Measurements from ENCODE around the gene C13orf46. TPM values are rescaled to one million over a fixed set of nuclear protein-coding genes. Genes with fewer than 3 reads are reported as not detected.

Gene C13orf46
- total and polyA plus RNA-seq, 4 donors, result 0.10 to 0.17 TPM; not detected in 2

DNA sequence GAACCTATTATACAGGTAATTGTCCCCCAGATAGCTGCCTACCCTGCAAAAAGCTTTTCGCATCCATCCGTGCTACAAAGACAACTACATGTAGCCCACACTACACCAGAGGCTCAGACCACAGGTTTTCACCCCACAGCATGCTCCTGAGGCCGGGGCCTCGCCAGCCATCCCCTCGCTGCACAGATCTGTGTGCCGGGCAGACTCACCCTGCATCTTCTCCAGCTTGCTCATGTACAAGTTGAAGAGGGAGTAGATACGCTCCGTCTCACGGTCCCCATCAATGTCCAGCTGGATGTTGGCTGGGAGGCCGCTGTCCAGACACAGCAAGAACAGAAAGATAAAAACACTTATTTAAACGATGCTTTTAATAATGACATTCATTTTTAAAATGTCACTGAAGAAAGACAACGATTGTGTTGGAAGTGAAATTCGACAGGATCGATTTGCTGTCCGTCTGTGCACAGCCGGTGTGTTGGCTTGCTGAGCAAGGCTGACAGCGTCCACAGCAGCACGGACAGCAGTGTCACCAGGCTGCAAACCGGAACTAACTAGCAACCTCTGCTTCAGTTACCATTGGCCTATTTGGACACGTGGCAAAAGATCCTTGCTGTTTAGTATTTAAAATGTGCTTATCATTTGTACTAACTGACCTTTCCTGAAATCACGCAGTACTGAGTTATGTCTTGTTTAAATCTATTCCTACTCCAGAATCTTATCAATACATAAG, 18.6 kb upstream of the C13orf46 start:
- no peak overlapping the region for H3K27ac ChIP-seq (ENCODE audit: low read depth in 1 of 2, low read length in 2 of 2)
- no peaks in the 10 kb centered on the region for H3K27me3 ChIP-seq (ENCODE audit: control insufficient read depth in 4 of 4, insufficient read depth in 4 of 4, low read length in 3 of 4)
- no peak for TF ChIP-seq EGR1 (IDR thresholded peaks at IDR 0.05; ENCODE audit: low read depth in 2 of 2)
- no peak for TF ChIP-seq HNF4G (IDR thresholded peaks at IDR 0.05)
- TF ChIP-seq RXRA (IDR thresholded peaks at IDR 0.05), result no peak
- TF ChIP-seq YY1 (IDR thresholded peaks at IDR 0.05), result no peak
- no peak for TF ChIP-seq SP1 (IDR thresholded peaks at IDR 0.05)
- TF ChIP-seq FOXA1 (IDR thresholded peaks at IDR 0.05), result no peak
- TF ChIP-seq NR2F2 (IDR thresholded peaks at IDR 0.05), result no peak
- no peak for TF ChIP-seq TAF1 (conservative IDR thresholded peaks at IDR 0.05)
- TF ChIP-seq FOXA2 (IDR thresholded peaks at IDR 0.05), result no peak
- TF ChIP-seq, protein P1, sequence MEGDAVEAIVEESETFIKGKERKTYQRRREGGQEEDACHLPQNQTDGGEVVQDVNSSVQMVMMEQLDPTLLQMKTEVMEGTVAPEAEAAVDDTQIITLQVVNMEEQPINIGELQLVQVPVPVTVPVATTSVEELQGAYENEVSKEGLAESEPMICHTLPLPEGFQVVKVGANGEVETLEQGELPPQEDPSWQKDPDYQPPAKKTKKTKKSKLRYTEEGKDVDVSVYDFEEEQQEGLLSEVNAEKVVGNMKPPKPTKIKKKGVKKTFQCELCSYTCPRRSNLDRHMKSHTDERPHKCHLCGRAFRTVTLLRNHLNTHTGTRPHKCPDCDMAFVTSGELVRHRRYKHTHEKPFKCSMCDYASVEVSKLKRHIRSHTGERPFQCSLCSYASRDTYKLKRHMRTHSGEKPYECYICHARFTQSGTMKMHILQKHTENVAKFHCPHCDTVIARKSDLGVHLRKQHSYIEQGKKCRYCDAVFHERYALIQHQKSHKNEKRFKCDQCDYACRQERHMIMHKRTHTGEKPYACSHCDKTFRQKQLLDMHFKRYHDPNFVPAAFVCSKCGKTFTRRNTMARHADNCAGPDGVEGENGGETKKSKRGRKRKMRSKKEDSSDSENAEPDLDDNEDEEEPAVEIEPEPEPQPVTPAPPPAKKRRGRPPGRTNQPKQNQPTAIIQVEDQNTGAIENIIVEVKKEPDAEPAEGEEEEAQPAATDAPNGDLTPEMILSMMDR (IDR thresholded peaks at IDR 0.05; ENCODE audit: low read depth, low read length, missing input control), result no peak
- TF ChIP-seq, protein P2, sequence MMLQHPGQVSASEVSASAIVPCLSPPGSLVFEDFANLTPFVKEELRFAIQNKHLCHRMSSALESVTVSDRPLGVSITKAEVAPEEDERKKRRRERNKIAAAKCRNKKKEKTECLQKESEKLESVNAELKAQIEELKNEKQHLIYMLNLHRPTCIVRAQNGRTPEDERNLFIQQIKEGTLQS (IDR thresholded peaks at IDR 0.05), result no peak
- H3K4me3 ChIP-seq (ENCODE audit: low read depth in 1 of 3, low read length in 3 of 3), result no peak overlapping the region
- peaks cover 0 to 3% (median 1%) of the 10 kb centered on the region in 4 donors for H3K36me3 ChIP-seq (ENCODE audit: control insufficient read depth in 4 of 4, insufficient read depth in 3 of 4, low read depth in 1 of 4, low read length in 3 of 4)
- DNase-seq (ENCODE audit: low spot score), result no peak
- H3K9me3 ChIP-seq (ENCODE audit: control insufficient read depth in 4 of 4, low read length in 3 of 4), result no peaks in the 10 kb centered on the region
- no peaks in the 10 kb centered on the region for H3K4me1 ChIP-seq (ENCODE audit: control insufficient read depth in 4 of 4, insufficient read depth in 4 of 4, low read length in 3 of 4)
- 94% methylated on average over 21 of the region's 21 CpGs for WGBS
- no peak overlapping the region for H3K9ac ChIP-seq (ENCODE audit: low read depth in 1 of 2, low read length in 2 of 2)

DNA sequence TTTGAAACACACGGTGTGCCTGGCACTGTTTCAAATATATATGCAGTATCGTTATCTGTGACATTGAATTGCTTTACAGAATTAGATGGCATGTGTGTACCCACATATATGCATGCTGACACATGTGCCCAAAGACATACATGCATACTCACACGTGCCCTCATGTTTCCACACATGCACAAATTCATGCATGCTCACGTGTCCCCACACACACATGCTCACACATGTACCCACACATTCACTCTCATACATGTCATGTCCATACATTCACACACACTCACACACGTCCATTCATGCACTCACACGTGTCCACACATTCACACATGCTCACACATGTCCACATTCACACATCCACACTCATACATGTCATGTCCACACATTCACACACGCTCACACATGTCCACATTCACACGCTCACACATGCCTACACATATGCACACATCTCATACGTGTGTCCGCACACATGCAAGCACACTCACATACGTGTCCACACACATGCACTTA, 17.9 kb upstream of the C13orf46 start:
- Histone ChIP-seq H3K4me3 (ENCODE audit: low read depth in 1 of 3, low read length in 3 of 3) (no peak overlapping the region), H3K9ac (ENCODE audit: low read depth in 1 of 2, low read length in 2 of 2) (no peak overlapping the region), H3K27ac (ENCODE audit: low read depth in 1 of 2, low read length in 2 of 2) (no peak overlapping the region), H3K4me1 (ENCODE audit: control insufficient read depth in 4 of 4, insufficient read depth in 4 of 4, low read length in 3 of 4) (no peaks in the 10 kb centered on the region), H3K9me3 (ENCODE audit: control insufficient read depth in 4 of 4, low read length in 3 of 4) (no peaks in the 10 kb centered on the region), H3K27me3 (ENCODE audit: control insufficient read depth in 4 of 4, insufficient read depth in 4 of 4, low read length in 3 of 4) (no peaks in the 10 kb centered on the region), H3K36me3 (ENCODE audit: control insufficient read depth in 4 of 4, insufficient read depth in 3 of 4, low read depth in 1 of 4, low read length in 3 of 4) (peaks cover 0 to 3% (median 1%) of the 10 kb centered on the region in 4 donors)
- 94% methylated on average over 11 of the region's 11 CpGs for WGBS
- TF ChIP-seq FOXA1 (IDR thresholded peaks at IDR 0.05) (no peak), EGR1 (IDR thresholded peaks at IDR 0.05; ENCODE audit: low read depth in 2 of 2) (no peak)
- no peak for DNase-seq (ENCODE audit: low spot score)

DNA sequence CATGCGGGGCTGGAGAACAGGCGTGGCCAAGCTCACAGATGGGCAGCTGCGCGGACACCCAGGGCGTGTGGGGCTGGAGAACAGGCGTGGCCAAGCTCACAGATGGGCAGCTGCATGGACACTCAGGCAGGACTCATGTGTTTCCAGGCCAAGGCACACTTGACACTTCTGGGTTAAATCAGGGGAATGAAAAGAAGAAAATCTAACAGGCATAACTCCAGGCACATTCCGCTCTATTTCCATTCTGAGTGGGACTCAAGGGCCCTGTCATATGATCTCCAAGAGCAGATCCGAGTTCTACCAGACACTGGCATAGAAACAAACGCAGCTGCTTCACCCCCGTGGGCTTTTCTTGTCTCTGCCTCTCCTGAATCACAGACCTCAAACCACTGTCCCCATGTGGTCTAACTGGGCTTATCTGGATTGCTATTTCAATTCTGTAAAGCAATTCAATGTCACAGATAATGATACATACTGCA, 17.4 kb upstream of the C13orf46 start:
- no peak for DNase-seq (ENCODE audit: low spot score)
- no peak overlapping the region for H3K9ac ChIP-seq (ENCODE audit: low read depth in 1 of 2, low read length in 2 of 2)
- no peak overlapping the region for H3K4me3 ChIP-seq (ENCODE audit: low read depth in 1 of 3, low read length in 3 of 3)
- H3K27me3 ChIP-seq (ENCODE audit: control insufficient read depth in 4 of 4, insufficient read depth in 4 of 4, low read length in 3 of 4), result no peaks in the 10 kb centered on the region
- H3K27ac ChIP-seq (ENCODE audit: low read depth in 1 of 2, low read length in 2 of 2), result no peak overlapping the region
- H3K4me1 ChIP-seq (ENCODE audit: control insufficient read depth in 4 of 4, insufficient read depth in 4 of 4, low read length in 3 of 4), result no peaks in the 10 kb centered on the region
- TF ChIP-seq FOXA2 (IDR thresholded peaks at IDR 0.05), result no peak
- TF ChIP-seq HNF4G (IDR thresholded peaks at IDR 0.05), result no peak
- TF ChIP-seq NR2F2 (IDR thresholded peaks at IDR 0.05), result no peak
- TF ChIP-seq, protein P3, sequence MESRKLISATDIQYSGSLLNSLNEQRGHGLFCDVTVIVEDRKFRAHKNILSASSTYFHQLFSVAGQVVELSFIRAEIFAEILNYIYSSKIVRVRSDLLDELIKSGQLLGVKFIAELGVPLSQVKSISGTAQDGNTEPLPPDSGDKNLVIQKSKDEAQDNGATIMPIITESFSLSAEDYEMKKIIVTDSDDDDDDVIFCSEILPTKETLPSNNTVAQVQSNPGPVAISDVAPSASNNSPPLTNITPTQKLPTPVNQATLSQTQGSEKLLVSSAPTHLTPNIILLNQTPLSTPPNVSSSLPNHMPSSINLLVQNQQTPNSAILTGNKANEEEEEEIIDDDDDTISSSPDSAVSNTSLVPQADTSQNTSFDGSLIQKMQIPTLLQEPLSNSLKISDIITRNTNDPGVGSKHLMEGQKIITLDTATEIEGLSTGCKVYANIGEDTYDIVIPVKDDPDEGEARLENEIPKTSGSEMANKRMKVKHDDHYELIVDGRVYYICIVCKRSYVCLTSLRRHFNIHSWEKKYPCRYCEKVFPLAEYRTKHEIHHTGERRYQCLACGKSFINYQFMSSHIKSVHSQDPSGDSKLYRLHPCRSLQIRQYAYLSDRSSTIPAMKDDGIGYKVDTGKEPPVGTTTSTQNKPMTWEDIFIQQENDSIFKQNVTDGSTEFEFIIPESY (IDR thresholded peaks at IDR 0.05), result no peak
- 86% methylated on average over 10 of the region's 10 CpGs for WGBS
- H3K36me3 ChIP-seq (ENCODE audit: control insufficient read depth in 4 of 4, insufficient read depth in 3 of 4, low read depth in 1 of 4, low read length in 3 of 4), result peaks cover 0 to 3% (median 1%) of the 10 kb centered on the region in 4 donors
- H3K9me3 ChIP-seq (ENCODE audit: control insufficient read depth in 4 of 4, low read length in 3 of 4), result no peaks in the 10 kb centered on the region
